ENCODE measurements around the gene EPN2.

- TF ChIP-seq CTCF (IDR thresholded peaks at IDR 0.05), result no peak
- no peak for TF ChIP-seq POLR2A (IDR thresholded peaks at IDR 0.05)
- TF ChIP-seq EP300 (IDR thresholded peaks at IDR 0.05), result no peak
Observed at GRCh38 chr17:19271780-19272357, 34.7 kb downstream of the EPN2 start.

All from tibial nerve (tissue), 4 donors.